Hepatocyte (in vitro differentiated cells): Measurements from ENCODE around the gene MLST8. TPM values are rescaled to one million over a fixed set of nuclear protein-coding genes. Genes with fewer than 3 reads are reported as not detected.
A peak's percentile ranks its signal among the peaks of the same experiment; 100 is the strongest.

Experiments
- DNase-seq: peaks from one replicate; pipeline ENCODE4 v3.0.0-alpha.2; 2016; ENCODE audit warnings: low spot score
- H2AFZ ChIP-seq: fragments of 200-600 bp; sonication (generic); 2 replicates; pipeline ENCODE4 v1.6.0; 2016; ENCODE audit warnings: antibody characterized with exemption, mild to moderate bottlenecking
- H3K27ac ChIP-seq: fragments of 200-600 bp; sonication (generic); 2 replicates; pipeline ENCODE4 v1.5.1; 2016; ENCODE audit warnings: mild to moderate bottlenecking
- H3K27me3 ChIP-seq: fragments of 200-600 bp; sonication (generic); 2 replicates; pipeline ENCODE4 v1.6.1; 2016
- H3K36me3 ChIP-seq: fragments of 200-600 bp; sonication (generic); replicated peaks from 2 replicates; pipeline ENCODE4 v1.5.1; 2016; ENCODE audit warnings: low read depth; ENCODE audit not compliant: insufficient read depth
- H3K4me1 ChIP-seq: fragments of 200-600 bp; sonication (generic); 2 replicates; pipeline ENCODE4 v1.5.1; 2016; ENCODE audit warnings: mild to moderate bottlenecking, moderate library complexity; ENCODE audit not compliant: insufficient read depth
- H3K4me2 ChIP-seq: fragments of 200-600 bp; sonication (generic); 2 replicates; pipeline ENCODE4 v1.6.0; 2016
- H3K4me3 ChIP-seq: fragments of 200-600 bp; sonication (generic); 2 replicates; pipeline ENCODE4 v1.5.1; 2016; ENCODE audit warnings: mild to moderate bottlenecking
- H3K79me2 ChIP-seq: fragments of 200-600 bp; sonication (generic); 2 replicates; pipeline ENCODE4 v1.6.0; 2017; ENCODE audit warnings: mild to moderate bottlenecking
- H3K9me2 ChIP-seq: fragments of 200-600 bp; sonication (generic); replicated peaks from 2 replicates; pipeline ENCODE4 v1.6.0; 2017; ENCODE audit warnings: mild to moderate bottlenecking; ENCODE audit not compliant: insufficient read depth
- H3K9me3 ChIP-seq: fragments of 200-600 bp; sonication (generic); 2 replicates; pipeline ENCODE4 v1.5.1; 2016; ENCODE audit warnings: low read depth, mild to moderate bottlenecking
- H4K20me1 ChIP-seq: fragments of 200-600 bp; sonication (generic); 2 replicates; pipeline ENCODE4 v1.6.0; 2016; ENCODE audit warnings: mild to moderate bottlenecking; ENCODE audit not compliant: insufficient read depth, poor library complexity, severe bottlenecking
- EZH2 ChIP-seq: fragments of 200-600 bp; sonication (generic); IDR thresholded peaks from 2 replicates; pipeline ENCODE4 v1.6.1; 2016; ENCODE audit warnings: antibody characterized with exemption, mild to moderate bottlenecking, borderline replicate concordance
- EZH2phosphoT487 ChIP-seq: fragments of 200-600 bp; sonication (generic); IDR thresholded peaks from one replicate; pipeline ENCODE4 v1.6.1; 2018; ENCODE audit warnings: antibody characterized with exemption, mild to moderate bottlenecking, low read depth, moderate library complexity; ENCODE audit not compliant: unreplicated experiment, severe bottlenecking
- WGBS: methylation state at CpG from one replicate; pipeline ENCODE4 v1.1.6; 2016; ENCODE audit warnings: low lambda C conversion rate; ENCODE audit errors: missing lambda C conversion rate; 5-methylcytosine and 5-hydroxymethylcytosine counted together
- polyA plus RNA-seq: library from polyadenylated mRNA; unstranded; fragments of >200 nt; fragmentation: Nextera tagmentation; extraction: Ambion mirVana; gene quantifications from 2 replicates; pipeline ENCODE4 v1.2.1, GENCODE V29; 2016
- total RNA-seq: library from RNA; depleted of rRNA; stranded (reverse); fragments of >200 nt; gene quantifications from 2 replicates; pipeline ENCODE4 v1.2.3, GENCODE V29; 2014
- TF ChIP-seq, protein P1 (sequence below): fragments of 200-600 bp; sonication (generic); IDR thresholded peaks from 2 replicates; pipeline ENCODE4 v1.5.1; 2016; ENCODE audit warnings: antibody characterized with exemption, mild to moderate bottlenecking; ENCODE audit not compliant: poor library complexity

MLST8 gene
- total and polyA plus RNA-seq, 2 experiments from 2014 or later, result 28.3 to 88.3 TPM

DNA sequence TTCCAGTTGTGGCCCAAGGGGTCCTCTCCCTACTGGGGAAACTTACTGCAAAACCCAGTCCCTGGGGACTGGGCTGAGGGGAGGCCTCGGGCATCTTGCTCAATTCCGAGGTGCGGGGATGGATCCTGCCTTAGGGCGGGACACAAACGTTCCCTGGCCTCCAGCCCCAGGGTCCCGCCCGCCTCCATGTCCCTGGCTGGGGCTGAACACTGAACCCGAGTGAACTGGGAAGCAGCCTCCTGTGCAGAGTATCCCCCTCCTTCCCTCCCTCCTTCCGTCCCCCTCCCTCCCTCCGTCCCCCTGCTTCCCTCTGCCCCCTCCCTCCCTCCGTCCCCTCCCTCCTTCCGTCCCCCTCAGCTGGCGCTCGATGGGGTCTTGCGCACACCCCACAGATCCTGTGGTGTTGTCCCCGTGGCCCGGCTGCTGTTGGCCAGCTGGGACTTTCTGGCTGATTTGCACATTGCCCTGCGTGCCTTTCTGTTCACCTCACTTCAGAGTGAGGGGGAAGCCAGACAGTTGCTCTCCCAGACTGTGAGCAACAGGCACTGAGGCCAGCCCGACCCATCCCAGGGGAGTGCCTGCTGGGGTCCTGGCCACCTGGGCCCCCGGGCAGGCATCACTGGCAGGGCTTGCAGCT is 44.2 kb upstream of the MLST8 start:
- Histone ChIP-seq H3K27ac (peak overlapping the region; percentile 12), H2AFZ (no peak overlapping the region), H3K79me2 (peaks cover 79% of the 10 kb centered on the region), H3K36me3 (no peaks in the 10 kb centered on the region), H3K9me2 (no peaks in the 10 kb centered on the region), H3K4me3 (no peak overlapping the region), H3K9me3 (no peaks in the 10 kb centered on the region), H4K20me1 (peaks cover 36% of the 10 kb centered on the region), H3K4me2 (no peak overlapping the region), H3K4me1 (peaks cover 44% of the 10 kb centered on the region), H3K27me3 (no peaks in the 10 kb centered on the region)
- DNase-seq, result no peak
- TF ChIP-seq EZH2, result no peak
- no peak for TF ChIP-seq EZH2phosphoT487
- TF ChIP-seq, protein P1, sequence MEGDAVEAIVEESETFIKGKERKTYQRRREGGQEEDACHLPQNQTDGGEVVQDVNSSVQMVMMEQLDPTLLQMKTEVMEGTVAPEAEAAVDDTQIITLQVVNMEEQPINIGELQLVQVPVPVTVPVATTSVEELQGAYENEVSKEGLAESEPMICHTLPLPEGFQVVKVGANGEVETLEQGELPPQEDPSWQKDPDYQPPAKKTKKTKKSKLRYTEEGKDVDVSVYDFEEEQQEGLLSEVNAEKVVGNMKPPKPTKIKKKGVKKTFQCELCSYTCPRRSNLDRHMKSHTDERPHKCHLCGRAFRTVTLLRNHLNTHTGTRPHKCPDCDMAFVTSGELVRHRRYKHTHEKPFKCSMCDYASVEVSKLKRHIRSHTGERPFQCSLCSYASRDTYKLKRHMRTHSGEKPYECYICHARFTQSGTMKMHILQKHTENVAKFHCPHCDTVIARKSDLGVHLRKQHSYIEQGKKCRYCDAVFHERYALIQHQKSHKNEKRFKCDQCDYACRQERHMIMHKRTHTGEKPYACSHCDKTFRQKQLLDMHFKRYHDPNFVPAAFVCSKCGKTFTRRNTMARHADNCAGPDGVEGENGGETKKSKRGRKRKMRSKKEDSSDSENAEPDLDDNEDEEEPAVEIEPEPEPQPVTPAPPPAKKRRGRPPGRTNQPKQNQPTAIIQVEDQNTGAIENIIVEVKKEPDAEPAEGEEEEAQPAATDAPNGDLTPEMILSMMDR, result no peak
- 87% methylated on average over 17 of the region's 20 CpGs for WGBS

GRCh38 chr16:2161911-2162310 is 43.3 kb upstream of the MLST8 start:
- H3K4me3 ChIP-seq, result no peak overlapping the region
- H4K20me1 ChIP-seq, result peaks cover 33% of the 10 kb centered on the region
- no peak overlapping the region for H2AFZ ChIP-seq
- no peaks in the 10 kb centered on the region for H3K9me3 ChIP-seq
- TF ChIP-seq EZH2 (no peak), EZH2phosphoT487 (no peak)
- TF ChIP-seq, protein P1, result no peak
- 97% methylated on average over 10 of the region's 10 CpGs for WGBS
- H3K79me2 ChIP-seq, result peaks cover 70% of the 10 kb centered on the region
- no peaks in the 10 kb centered on the region for H3K9me2 ChIP-seq
- H3K4me1 ChIP-seq, result peaks cover 39% of the 10 kb centered on the region
- no peak for DNase-seq
- H3K27me3 ChIP-seq, result no peaks in the 10 kb centered on the region
- H3K27ac ChIP-seq, result peak overlapping the region; percentile 92
- no peaks in the 10 kb centered on the region for H3K36me3 ChIP-seq
- H3K4me2 ChIP-seq, result no peak overlapping the region

DNA sequence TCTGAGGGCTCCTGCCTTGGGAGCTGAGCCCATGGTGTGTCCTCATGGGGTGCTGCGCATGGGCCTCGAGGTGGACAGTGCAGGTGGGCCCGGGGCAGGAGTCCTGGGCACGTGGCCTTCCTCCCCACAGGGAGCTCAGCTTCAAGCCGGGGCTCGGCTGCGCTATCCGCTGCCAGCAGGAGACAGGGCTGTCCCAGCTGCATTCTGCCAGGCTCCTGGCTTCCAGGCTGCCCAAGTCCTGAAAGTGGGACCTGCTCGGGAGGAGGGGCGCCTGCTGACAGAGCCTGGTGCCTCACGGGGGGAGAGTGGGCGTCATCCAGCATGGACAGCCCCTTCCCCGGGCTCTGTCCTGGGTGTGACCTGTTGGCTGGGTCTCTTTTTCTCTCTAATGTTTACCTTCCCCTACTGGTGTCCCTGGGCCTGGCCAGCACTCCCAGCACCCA is 42.6 kb upstream of the MLST8 start:
- H2AFZ ChIP-seq, result no peak overlapping the region
- H3K27ac ChIP-seq, result peak overlapping the region; percentile 92
- no peaks in the 10 kb centered on the region for H3K9me3 ChIP-seq
- WGBS, result 82% methylated on average over 13 of the region's 13 CpGs
- H3K9me2 ChIP-seq, result no peaks in the 10 kb centered on the region
- peak overlapping the region; percentile 28 for H3K4me2 ChIP-seq
- TF ChIP-seq, protein P1, result no peak
- TF ChIP-seq EZH2phosphoT487, result no peak
- TF ChIP-seq EZH2, result no peak
- H4K20me1 ChIP-seq, result peaks cover 27% of the 10 kb centered on the region
- no peak overlapping the region for H3K4me3 ChIP-seq
- peak; percentile 63 for DNase-seq
- H3K36me3 ChIP-seq, result no peaks in the 10 kb centered on the region
- H3K4me1 ChIP-seq, result peaks cover 31% of the 10 kb centered on the region
- no peaks in the 10 kb centered on the region for H3K27me3 ChIP-seq
- H3K79me2 ChIP-seq, result peaks cover 62% of the 10 kb centered on the region
